ENCODE measurements around the gene PCBP1. TPM values are rescaled to one million over a fixed set of nuclear protein-coding genes. Genes with fewer than 3 reads are reported as not detected.

PCBP1 gene
- total and polyA plus RNA-seq, 3 donors from 2014 or later, result 144 to 270 (median 200) TPM

DNA sequence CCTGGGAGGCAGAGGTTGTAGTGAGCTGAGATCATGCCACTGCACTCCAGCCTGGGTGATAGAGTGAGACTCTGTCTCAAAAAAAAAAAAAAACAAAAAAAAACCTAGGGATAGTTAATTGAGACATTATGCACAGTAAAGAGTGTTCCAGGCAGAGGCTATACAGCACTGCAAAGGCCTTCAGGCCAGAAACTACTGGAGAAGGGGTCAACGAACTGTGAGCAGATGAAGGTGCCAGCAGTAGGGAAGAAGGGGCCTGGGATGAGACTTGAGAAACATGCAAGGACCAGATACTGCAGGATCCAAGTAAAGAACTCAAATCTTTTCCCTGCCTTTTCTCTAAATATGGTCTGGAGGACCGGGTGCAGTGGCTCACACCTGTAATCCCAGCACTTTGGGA lies 26.0 kb upstream of the PCBP1 start:
- Histone ChIP-seq H3K27ac (no peak overlapping the region), H3K4me1 (no peaks in the 10 kb centered on the region), H3K9me3 (no peaks in the 10 kb centered on the region), H3K36me3 (ENCODE audit: low read depth, missing control alignments) (no peaks in the 10 kb centered on the region), H3K4me3 (no peak overlapping the region), H3K27me3 (no peaks in the 10 kb centered on the region)
- intact Hi-C loops (cut with DNase I; ENCODE audit: low total_unique reads), result no loop called here
- WGBS, 2 donors, result 89 to 91% methylated on average over 2 of the region's 2 CpGs
- TF ChIP-seq POLR2A (IDR thresholded peaks at IDR 0.05), result no peak
- DNase-seq, result no peak

GRCh38 chr2:70062270-70062669 lies 25.0 kb upstream of the PCBP1 start:
- no peak for TF ChIP-seq CTCF (IDR thresholded peaks at IDR 0.05)
- no peak for TF ChIP-seq POLR2A (IDR thresholded peaks at IDR 0.05)
- Histone ChIP-seq H3K27ac (no peak overlapping the region), H3K4me3 (no peak overlapping the region), H3K9me3 (no peaks in the 10 kb centered on the region), H3K27me3 (no peaks in the 10 kb centered on the region), H3K36me3 (ENCODE audit: low read depth, missing control alignments) (no peaks in the 10 kb centered on the region), H3K4me1 (no peaks in the 10 kb centered on the region)
- 98 to 100% methylated on average over 2 of the region's 2 CpGs for WGBS, 2 donors
- intact Hi-C loops (cut with DNase I; ENCODE audit: low total_unique reads), result no loop called here
- no peak for DNase-seq

- no peaks in the 10 kb centered on the region for H3K36me3 ChIP-seq (ENCODE audit: low read depth, missing control alignments)
Observed at GRCh38 chr2:70068119-70068518, 19.2 kb upstream of the PCBP1 start.

DNA sequence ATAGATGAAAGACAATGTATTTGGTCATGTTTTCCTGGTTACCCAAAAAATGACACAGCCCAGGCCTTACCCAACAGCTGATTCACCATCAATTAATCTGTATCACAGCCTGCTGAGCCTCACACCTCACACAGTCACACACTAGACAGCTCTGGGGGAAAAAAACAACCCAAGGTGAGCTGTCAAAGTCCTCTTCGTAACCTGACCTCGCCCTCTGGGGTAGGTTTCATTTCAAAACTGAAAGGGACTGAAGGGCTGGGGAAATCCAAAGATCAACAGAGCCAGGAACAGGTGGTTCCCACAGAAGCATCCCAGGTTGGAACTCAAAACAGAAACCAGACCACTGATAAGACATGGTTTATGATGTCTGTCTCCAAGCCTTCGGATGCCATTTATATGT lies 18.2 kb upstream of the PCBP1 start:
- Histone ChIP-seq H3K4me3 (no peak overlapping the region), H3K4me1 (peaks cover 14% of the 10 kb centered on the region), H3K27ac (no peak overlapping the region), H3K9me3 (no peaks in the 10 kb centered on the region), H3K36me3 (ENCODE audit: low read depth, missing control alignments) (no peaks in the 10 kb centered on the region), H3K27me3 (no peaks in the 10 kb centered on the region)
- intact Hi-C loops (cut with DNase I; ENCODE audit: low total_unique reads), result no loop called here
- no peak for TF ChIP-seq CTCF (IDR thresholded peaks at IDR 0.05)
- TF ChIP-seq POLR2A (IDR thresholded peaks at IDR 0.05), result no peak
- 92 to 93% methylated on average over 3 of the region's 3 CpGs for WGBS, 2 donors
- no peak for DNase-seq

More at GRCh38 chr2:70068119-70068518, 19.2 kb upstream of the PCBP1 start:
- intact Hi-C loops (cut with DNase I; ENCODE audit: low total_unique reads), result no loop called here
- Histone ChIP-seq H3K4me3 (no peak overlapping the region), H3K9me3 (no peaks in the 10 kb centered on the region), H3K27ac (no peak overlapping the region), H3K27me3 (no peaks in the 10 kb centered on the region), H3K4me1 (peaks cover 10% of the 10 kb centered on the region)
- 90 to 94% methylated on average over 3 of the region's 3 CpGs for WGBS, 2 donors
- no peak for DNase-seq
- TF ChIP-seq CTCF (IDR thresholded peaks at IDR 0.05), result no peak

GRCh38 chr2:70070542-70071268 lies 16.6 kb upstream of the PCBP1 start:
- intact Hi-C loops (cut with DNase I; ENCODE audit: low total_unique reads), result no loop called here
- H3K9me3 ChIP-seq, result no peaks in the 10 kb centered on the region
- H3K27me3 ChIP-seq, result no peaks in the 10 kb centered on the region
- H3K4me3 ChIP-seq, result no peak overlapping the region
- WGBS, 2 donors, result 61 to 63% methylated on average over 13 of the region's 13 CpGs
- TF ChIP-seq POLR2A (IDR thresholded peaks at IDR 0.05), result no peak
- peak; percentile 84 to 95 (median 92) for TF ChIP-seq CTCF (IDR thresholded peaks at IDR 0.05)
- H3K36me3 ChIP-seq (ENCODE audit: low read depth, missing control alignments), result no peaks in the 10 kb centered on the region
- peak overlapping the region; percentile 81 to 85 for H3K27ac ChIP-seq
- peaks cover 14% of the 10 kb centered on the region for H3K4me1 ChIP-seq
- DNase-seq, result peak; percentile 86
